GM12878 (cell line): ENCODE data around the gene ADARB1. TPM values are rescaled to one million over a fixed set of nuclear protein-coding genes. Genes with fewer than 3 reads are reported as not detected.

Experiments
- ATAC-seq: fragments of 200-7000 bp; cut with Tn5 transposase; 3 replicates; pipeline ENCODE4 v1.9.1; 2020; ENCODE audit warnings: mild to moderate bottlenecking, moderate library complexity
- BruUV-seq: library from RNA; stranded (reverse); fragments of 400-500 nt; replicated peaks from 2 replicates; lab custom pipeline; 2021; lab: Mats Ljungman, UMichigan
- CTCF ChIA-PET: fragments of 300-600 bp; sonication (Branson Sonifier 250); formaldehyde crosslinking; extraction: SDS; loops from one replicate; lab custom pipeline; 2021; ENCODE audit warnings: inconsistent platforms; lab: Yijun Ruan, JAX
- POLR2A ChIA-PET: fragments of 350-600 bp; formaldehyde crosslinking; extraction: SDS; loops from one replicate; lab custom pipeline; 2021; ENCODE audit warnings: inconsistent platforms; lab: Charles Lee
- RAD21 ChIA-PET: fragments of 300-600 bp; sonication (Branson Sonifier 250); formaldehyde crosslinking; loops from one replicate; lab custom pipeline; 2023; ENCODE audit warnings: antibody characterized with exemption; ENCODE audit not compliant: unreplicated experiment; lab: Charles Lee
- SMC1A ChIA-PET: fragments of 300-600 bp; sonication (Branson Sonifier 250); formaldehyde crosslinking; loops from one replicate; lab custom pipeline; 2023; ENCODE audit not compliant: unreplicated experiment, uncharacterized antibody; lab: Charles Lee
- DNase-seq: peaks from one replicate; pipeline ENCODE4 v3.0.0-alpha.2; 2011; ENCODE audit warnings: low read depth, low spot score
- FAIRE-seq: peaks from 3 replicates; lab custom pipeline; 2011; peaks lifted over from hg19 to GRCh38; lab: Jason Lieb, UNC
- H2AFZ ChIP-seq: 2 replicates; pipeline ENCODE4 v1.6.0; 2011; ENCODE audit warnings: low read depth, low read length, control low read depth; ENCODE audit not compliant: control insufficient read depth
- H3K27ac ChIP-seq: 2 replicates; pipeline ENCODE4 v1.5.1; 2011; ENCODE audit warnings: control low read depth; ENCODE audit not compliant: control insufficient read depth, insufficient read depth
- H3K27me3 ChIP-seq, 2 experiments: replicated peaks in 1 of 2; 2 replicates each; pipeline versions ENCODE4 v1.6.0 to v1.6.1; 2011; ENCODE audit warnings: low read length in 1 of 2; ENCODE audit not compliant: control insufficient read depth in 2 of 2, insufficient read depth in 2 of 2
- H3K36me3 ChIP-seq, 2 experiments: 2 replicates each; pipeline ENCODE4 v1.5.1; 2011; ENCODE audit warnings: low read length in 1 of 2; ENCODE audit not compliant: control insufficient read depth in 2 of 2, insufficient read depth in 2 of 2
- H3K4me1 ChIP-seq: 2 replicates; pipeline ENCODE4 v1.6.1; 2011; ENCODE audit warnings: mild to moderate bottlenecking, low read length, moderate library complexity, mixed read lengths; ENCODE audit not compliant: control insufficient read depth, insufficient read depth
- H3K4me2 ChIP-seq: 2 replicates; pipeline ENCODE4 v1.6.0; 2011; ENCODE audit warnings: control low read depth; ENCODE audit not compliant: control insufficient read depth, insufficient read depth
- H3K4me3 ChIP-seq: fragments of 200-600 bp; sonication (generic); 2 replicates; pipeline ENCODE4 v1.5.1; 2016
- H3K79me2 ChIP-seq: 2 replicates; pipeline ENCODE4 v1.6.0; 2011; ENCODE audit warnings: low read length; ENCODE audit not compliant: control insufficient read depth, insufficient read depth
- H3K9ac ChIP-seq: 2 replicates; pipeline ENCODE4 v1.8.0; 2011; ENCODE audit warnings: low read length, control low read depth, mixed read lengths; ENCODE audit not compliant: control insufficient read depth, insufficient read depth
- H3K9me3 ChIP-seq: replicated peaks from 3 replicates; pipeline ENCODE4 v1.5.1; 2011; ENCODE audit warnings: mild to moderate bottlenecking, low read length; ENCODE audit not compliant: control insufficient read depth, insufficient read depth
- H4K20me1 ChIP-seq: 2 replicates; pipeline ENCODE4 v1.6.0; 2011; ENCODE audit not compliant: control insufficient read depth, insufficient read depth
- ATF2 ChIP-seq: IDR thresholded peaks from 2 replicates; pipeline ENCODE4 v1.6.1; 2012; ENCODE audit warnings: low read length, inconsistent platforms
- CEBPZ ChIP-seq: fragments of 150-350 bp; IDR thresholded peaks from 2 replicates; pipeline ENCODE4 v1.6.1; 2016; ENCODE audit warnings: low read depth, low read length
- DPF2 ChIP-seq: fragments of 450-650 bp; IDR thresholded peaks from 2 replicates; pipeline ENCODE4 v1.6.1; 2017; ENCODE audit warnings: mild to moderate bottlenecking
- IKZF2 ChIP-seq, 2 experiments: fragments of 450-650 bp; IDR thresholded peaks; 2 replicates each; pipeline ENCODE4 v1.6.1; 2017; ENCODE audit warnings: mild to moderate bottlenecking in 2 of 2, moderate library complexity in 2 of 2
- MXI1 ChIP-seq: fragments of 150-350 bp; IDR thresholded peaks from 2 replicates; pipeline ENCODE4 v1.6.1; 2011; ENCODE audit warnings: low read depth, mild to moderate bottlenecking, inconsistent platforms, low read length, improper control_type of control experiment
- RAD21 ChIP-seq: IDR thresholded peaks from 2 replicates; pipeline ENCODE4 v1.6.1; 2011; ENCODE audit warnings: mild to moderate bottlenecking, low read depth, low read length, moderate library complexity; ENCODE audit not compliant: insufficient read depth
- RELB ChIP-seq: fragments of 450-650 bp; IDR thresholded peaks from 2 replicates; pipeline ENCODE4 v1.6.1; 2017; ENCODE audit warnings: low read depth, mild to moderate bottlenecking, moderate library complexity
- SIX5 ChIP-seq: IDR thresholded peaks from 2 replicates; pipeline ENCODE4 v1.6.1; 2011; ENCODE audit warnings: mild to moderate bottlenecking, low read depth, low read length, moderate library complexity; ENCODE audit not compliant: severe bottlenecking
- TCF12 ChIP-seq: IDR thresholded peaks from 2 replicates; pipeline ENCODE4 v1.6.1; 2011; ENCODE audit warnings: low read depth, mild to moderate bottlenecking, low read length
- USF1 ChIP-seq: IDR thresholded peaks from 2 replicates; pipeline ENCODE4 v1.6.1; 2011; ENCODE audit warnings: borderline replicate concordance, low read depth, mild to moderate bottlenecking, moderate library complexity, mixed read lengths, low read length; ENCODE audit not compliant: insufficient read depth; ENCODE audit errors: extremely low read length
- ZNF592 ChIP-seq: fragments of 450-650 bp; IDR thresholded peaks from 2 replicates; pipeline ENCODE4 v1.6.1; 2017; ENCODE audit warnings: mild to moderate bottlenecking, moderate library complexity
- WGBS: methylation state at CpG from one replicate; pipeline ENCODE4 v1.1.6; 2016; ENCODE audit warnings: low lambda C conversion rate; ENCODE audit not compliant: insufficient replicate concordance, insufficient coverage; ENCODE audit errors: missing lambda C conversion rate; 5-methylcytosine and 5-hydroxymethylcytosine counted together
- in situ Hi-C: fragments of 300-500 bp; cut with MboI; formaldehyde crosslinking; loops from 9 replicates; pipeline ENCODE4 v1.14.3; 2018; ENCODE audit warnings: mixed read lengths
- intact Hi-C: fragments of 100-400 bp; cut with micrococcal nuclease; formaldehyde crosslinking; loops from one replicate; pipeline ENCODE4 v1.14.2; 2022; ENCODE audit not compliant: unreplicated experiment
- polyA plus RNA-seq, 11 experiments: library from polyadenylated mRNA; depleted of rRNA in 4 of 11; unstranded in 6 of 11; stranded (reverse) in 5 of 11; fragments of >200 nt; fragmentation: Nextera tagmentation in 4 of 11; fragmentation: Illumina TruSeq in 1 of 11; extraction: Ambion mirVana in 4 of 11; extraction: Trizol in 1 of 11; gene quantifications; 1 replicate in 1 of 11; 2 replicates in 10 of 11; pipeline versions ENCODE4 v1.2.1 to v1.2.3, GENCODE V29; 2011 to 2016; ENCODE audit warnings: inconsistent platforms in 2 of 11, missing spikeins in 2 of 11, low read depth in 1 of 11
- total RNA-seq, 4 experiments: library from RNA; depleted of rRNA in 3 of 4; stranded (reverse); fragments of >200 nt in 3 of 4; fragmentation: Illumina TruSeq in 1 of 4; extraction: Trizol in 1 of 4; gene quantifications; 2 replicates each; pipeline versions ENCODE4 v1.2.1 to v1.2.3, GENCODE V29; 2013 to 2021

ADARB1 gene
- total and polyA plus RNA-seq, 10 of the 15 experiments (the other 5 are each of a cell fraction or from before 2014, with no cell fraction given) = 5.7 to 61.7 (median 25.3) TPM

- Histone ChIP-seq H3K4me3 (no peak overlapping the region), H3K4me1 (peaks cover 18% of the 10 kb centered on the region), H3K9me3 (no peaks in the 10 kb centered on the region), H4K20me1 (no peaks in the 10 kb centered on the region; the same call in 1 of the 2 replicates), H3K79me2 (no peaks in the 10 kb centered on the region), H2AFZ (no peak overlapping the region), H3K4me2 (no peak overlapping the region), H3K36me3 (no peaks in the 10 kb centered on the region), H3K27ac (no peak overlapping the region), H3K27me3 (no peaks in the 10 kb centered on the region), H3K9ac (no peak overlapping the region)
- no peak for FAIRE-seq
- ChIA-PET SMC1A (interaction anchor here (0.9 to 3.5 kb wide), 6 partner anchors 10 to 171 kb away, joined by 3 to 32 read pairs (median 6); no protein-coding TSS in a partner anchor), CTCF (interaction anchor here (1.6 to 15.4 kb wide), 5 partner anchors 9 to 45 kb away, joined by 4 to 626 read pairs (median 28); no protein-coding TSS in a partner anchor), POLR2A (interaction anchor here (0.8 to 2.3 kb wide), 4 partner anchors 9 to 22 kb away, joined by 3 to 11 read pairs (median 6); no protein-coding TSS in a partner anchor), RAD21 (interaction anchor here (1.0 to 3.3 kb wide), 3 partner anchors 11 to 20 kb away, joined by 3 to 31 read pairs (median 17); no protein-coding TSS in a partner anchor)
- ATAC-seq = no peak
- 67% methylated on average over 6 of the region's 6 CpGs for WGBS
- in situ Hi-C loops (no loop called here), intact Hi-C loops (no loop called here)
- no TSS peak for BruUV-seq
- DNase-seq = no peak
- TF ChIP-seq USF1 (no peak), ZNF592 (no peak), IKZF2 (IDR thresholded peaks at IDR 0.05) (no peak), RAD21 (no peak), CEBPZ (no peak), SIX5 (no peak), DPF2 (no peak), ATF2 (no peak), RELB (no peak), TCF12 (no peak), MXI1 (no peak)
These were observed 46.6 kb downstream of the ADARB1 start for GRCh38 chr21:45120975-45121374.
